ENCODE measurements around the gene CCDC106.
A peak's percentile ranks its signal among the peaks of the same experiment; 100 is the strongest.

Gene CCDC106

DNA sequence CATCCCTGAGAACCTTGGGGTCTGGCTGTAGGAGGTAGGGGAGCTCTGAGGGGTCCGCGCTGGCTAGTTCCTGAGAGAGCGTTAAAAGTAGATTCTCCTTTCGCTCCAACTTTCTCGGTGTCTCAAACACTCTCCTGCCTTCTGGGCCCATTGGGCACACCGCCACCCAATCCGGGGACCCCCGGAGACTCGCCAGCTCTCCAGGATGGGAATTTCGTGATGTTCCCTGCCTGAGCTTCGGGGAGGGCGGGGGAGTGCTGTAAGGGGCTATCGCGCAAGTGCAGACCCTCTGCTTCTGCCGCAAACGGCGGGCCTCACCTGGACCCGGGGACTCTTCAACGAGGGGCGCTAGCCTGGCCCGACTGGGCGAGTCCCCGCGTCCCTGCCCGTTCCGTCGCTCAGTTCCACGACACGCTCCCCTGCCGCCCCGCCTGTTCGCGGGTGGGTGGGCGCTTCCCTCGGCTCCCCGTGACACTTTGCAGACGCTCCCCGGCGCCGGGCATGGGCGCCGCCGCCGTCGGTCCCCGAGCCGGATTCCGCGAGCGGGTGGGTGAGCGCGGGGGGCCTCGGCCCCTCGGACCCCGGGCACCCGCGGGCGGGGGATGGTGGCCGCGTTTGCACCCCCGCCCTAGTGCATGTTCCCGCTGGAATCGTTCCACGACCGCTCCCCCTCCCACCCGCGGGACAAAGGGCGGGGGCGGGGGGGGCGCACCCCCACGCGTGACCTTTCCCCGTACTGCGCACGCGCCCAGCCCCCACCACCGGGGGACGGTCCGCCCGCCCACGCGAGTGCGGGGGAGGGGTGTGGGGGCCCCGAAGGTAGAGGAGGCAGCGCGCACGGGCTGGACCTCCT lies at the start of gene CCDC106:
Gene CCDC106 (plus strand): TSS at position 481 of the 853 bp plus-strand sequence. CDS start 835 bp downstream, outside the sequence.
- DNase-seq (ENCODE audit: low read depth), result no peak

DNA sequence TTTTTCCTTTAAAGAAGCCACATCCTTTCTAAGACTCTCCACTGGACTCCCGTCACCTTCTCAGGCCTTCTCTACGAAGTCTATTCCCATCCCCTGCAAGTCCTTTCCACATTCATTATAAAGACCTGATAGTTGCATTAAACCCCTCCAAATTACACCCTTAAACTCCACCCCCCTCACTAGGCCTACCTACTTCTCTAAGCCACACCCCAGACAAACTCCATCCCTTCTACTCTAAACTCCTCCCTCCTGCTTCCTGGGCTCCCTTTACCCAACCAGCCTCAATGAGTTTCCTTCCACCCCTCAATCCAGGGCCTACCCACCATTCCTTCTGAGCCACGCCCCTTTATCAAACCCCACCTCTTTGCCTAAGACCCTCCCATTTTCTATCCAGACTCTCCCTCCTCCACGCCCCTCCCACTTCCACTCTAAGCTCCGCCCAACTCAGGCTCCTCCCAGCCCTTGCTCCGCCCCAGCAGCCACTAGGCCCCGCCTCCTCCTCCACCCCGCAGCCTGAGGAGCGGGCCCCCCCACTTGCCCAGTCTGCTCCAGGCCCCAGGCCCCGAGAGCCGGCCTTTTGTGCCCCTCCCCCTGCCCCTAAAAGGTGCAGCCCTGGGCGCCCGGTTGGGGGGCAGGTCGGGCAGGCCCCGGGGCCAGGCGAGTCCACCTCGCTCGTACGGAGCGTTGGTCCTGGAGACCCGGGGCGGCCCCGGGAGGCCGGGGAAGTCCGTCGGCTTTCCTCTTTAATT lies 49.1 kb upstream of the CCDC106 start:
- peak; percentile 87 for DNase-seq (ENCODE audit: low read depth)

DNA sequence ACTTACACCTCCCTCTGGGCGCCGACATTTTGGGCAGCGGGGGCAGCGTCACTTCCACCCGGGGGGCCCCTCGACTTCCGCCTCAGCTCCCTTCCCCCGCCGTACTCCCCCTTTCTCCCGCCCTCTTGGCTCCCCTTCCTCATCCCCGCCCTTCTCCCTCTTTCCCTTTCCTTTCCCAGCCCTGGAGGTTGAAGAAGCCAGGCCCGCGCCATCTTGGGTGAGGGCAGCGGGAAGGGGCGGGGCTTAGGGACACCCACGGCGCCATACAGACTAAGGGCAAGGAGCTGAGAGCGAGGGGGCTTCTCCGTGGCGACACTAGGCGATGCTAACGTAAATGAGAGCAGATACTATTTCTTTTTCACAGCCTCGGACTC lies 48.6 kb upstream of the CCDC106 start, which contains the start of gene FIZ1:
Gene FIZ1 (minus strand): TSS at position 50 of the 374 bp plus-strand sequence. CDS start 1,652 bp downstream, outside the sequence.
- peak; percentile 98 for DNase-seq (ENCODE audit: low read depth)

DNA sequence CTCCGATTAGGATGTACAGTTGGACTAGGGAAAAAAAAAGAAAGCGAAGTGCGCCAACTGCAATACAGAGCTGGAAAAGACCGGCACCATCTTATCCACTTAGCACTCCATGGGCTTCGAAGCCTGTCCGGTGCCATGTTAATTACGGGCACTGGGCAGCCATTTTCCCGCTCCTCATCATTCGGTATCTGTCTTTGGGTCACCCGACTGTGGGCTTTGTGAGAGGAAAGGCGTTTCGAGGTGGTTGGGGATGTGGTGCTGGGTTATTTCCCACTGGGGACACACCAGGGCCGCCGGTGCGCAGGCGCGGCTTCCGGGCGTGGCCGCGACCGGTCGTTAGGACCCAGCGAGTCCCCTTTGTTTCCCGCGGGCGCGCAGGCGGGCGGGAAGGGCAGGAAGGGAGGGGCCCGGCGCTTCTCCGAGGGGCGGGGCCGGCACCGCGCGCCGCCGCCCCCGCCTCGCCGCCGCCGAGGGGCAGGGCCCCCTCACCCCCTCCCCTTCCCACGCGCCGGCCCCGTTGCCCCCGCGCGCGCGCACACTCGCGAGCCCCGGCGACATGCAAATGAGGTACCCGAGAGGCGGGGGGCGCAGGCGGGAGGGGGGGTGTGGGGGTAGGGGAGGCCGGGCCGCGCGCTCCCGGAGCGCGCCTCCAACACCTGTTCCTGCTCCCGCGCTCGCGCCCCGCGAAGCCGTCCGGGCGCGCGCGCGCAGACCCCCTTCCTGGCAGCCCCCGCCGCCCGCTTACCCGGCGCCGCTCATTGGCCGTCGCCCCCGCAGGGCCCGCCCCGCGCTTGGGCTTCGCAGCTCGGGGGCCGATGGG lies 48.0 kb upstream of the CCDC106 start, which contains the start of gene ZNF524:
Gene ZNF524 (plus strand): TSS at position 447 of the 820 bp plus-strand sequence. CDS start 1,825 bp downstream, outside the sequence.
- DNase-seq (ENCODE audit: low read depth), result peak; percentile 80

DNA sequence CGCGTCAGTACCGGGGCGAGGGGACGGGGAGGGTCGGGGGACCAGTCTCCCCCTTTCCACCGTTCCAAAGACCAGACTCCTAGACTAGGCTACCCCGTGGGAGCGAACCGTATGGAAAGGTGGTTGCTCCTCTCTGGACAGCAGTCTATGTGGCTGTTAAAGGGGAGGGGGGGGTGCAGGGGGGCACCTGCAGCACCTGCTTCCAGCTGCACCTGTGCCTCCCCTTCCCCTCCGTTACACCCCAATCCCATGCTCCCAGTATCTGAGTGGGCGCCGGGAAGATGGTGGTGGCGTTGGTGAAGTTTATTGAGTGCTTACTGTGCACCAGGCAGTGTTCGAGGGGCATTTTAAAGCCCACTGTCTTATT lies 47.4 kb upstream of the CCDC106 start:
- DNase-seq (ENCODE audit: low read depth), result no peak

DNA sequence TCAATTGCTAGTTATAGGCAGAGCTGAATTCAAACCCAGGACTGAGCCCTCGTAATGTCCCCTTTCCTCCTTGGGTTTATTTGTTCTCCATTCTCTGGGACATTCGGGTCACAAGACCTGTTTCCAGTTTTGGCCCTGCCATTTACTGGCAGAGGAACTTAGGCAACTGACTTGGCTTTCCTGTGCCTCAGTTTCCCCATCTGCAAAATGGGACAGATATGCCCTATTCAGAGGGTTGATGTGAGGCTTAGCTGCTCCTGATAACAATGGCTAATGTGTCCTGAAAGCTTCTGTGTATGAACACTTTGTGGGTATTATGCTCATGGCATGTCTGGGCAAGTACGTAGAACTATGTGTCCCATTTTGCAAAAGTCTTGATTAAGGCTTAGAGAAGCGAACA lies 46.9 kb upstream of the CCDC106 start:
- DNase-seq (ENCODE audit: low read depth), result no peak

DNA sequence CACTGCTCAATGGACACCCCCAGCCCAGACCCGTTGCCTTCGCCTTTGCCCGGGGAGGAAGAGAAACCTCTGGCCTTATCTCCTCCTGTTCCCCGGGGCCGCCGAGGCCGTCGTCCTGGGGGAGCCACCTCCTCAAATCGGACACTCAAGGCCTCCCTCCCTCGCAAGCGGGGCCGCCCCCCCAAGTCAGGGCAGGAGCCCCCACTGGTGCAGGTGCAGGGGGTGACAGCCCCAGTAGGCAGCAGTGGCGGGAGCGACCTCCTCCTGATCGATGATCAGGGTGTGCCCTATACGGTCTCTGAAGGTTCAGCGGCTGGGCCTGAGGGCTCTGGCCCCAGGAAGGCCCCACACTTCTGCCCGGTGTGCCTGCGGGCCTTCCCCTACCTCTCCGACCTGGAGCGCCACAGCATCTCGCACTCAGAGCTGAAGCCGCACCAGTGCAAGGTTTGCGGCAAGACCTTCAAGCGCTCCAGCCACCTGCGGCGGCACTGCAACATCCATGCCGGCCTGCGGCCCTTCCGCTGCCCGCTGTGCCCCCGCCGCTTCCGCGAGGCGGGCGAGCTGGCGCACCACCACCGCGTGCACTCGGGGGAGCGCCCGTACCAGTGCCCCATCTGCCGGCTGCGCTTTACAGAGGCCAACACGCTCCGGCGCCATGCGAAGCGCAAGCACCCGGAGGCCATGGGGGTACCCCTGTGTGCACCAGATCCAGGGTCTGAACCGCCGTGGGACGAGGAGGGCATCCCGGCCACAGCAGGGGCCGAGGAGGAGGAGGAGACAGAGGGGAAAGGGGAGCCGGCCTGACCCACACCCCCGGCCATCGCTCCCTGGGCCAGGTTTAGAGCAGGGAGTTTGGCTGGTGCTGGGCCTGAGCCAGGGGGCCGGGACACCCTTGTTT lies 45.7 kb upstream of the CCDC106 start:
- no peak for DNase-seq (ENCODE audit: low read depth)

DNA sequence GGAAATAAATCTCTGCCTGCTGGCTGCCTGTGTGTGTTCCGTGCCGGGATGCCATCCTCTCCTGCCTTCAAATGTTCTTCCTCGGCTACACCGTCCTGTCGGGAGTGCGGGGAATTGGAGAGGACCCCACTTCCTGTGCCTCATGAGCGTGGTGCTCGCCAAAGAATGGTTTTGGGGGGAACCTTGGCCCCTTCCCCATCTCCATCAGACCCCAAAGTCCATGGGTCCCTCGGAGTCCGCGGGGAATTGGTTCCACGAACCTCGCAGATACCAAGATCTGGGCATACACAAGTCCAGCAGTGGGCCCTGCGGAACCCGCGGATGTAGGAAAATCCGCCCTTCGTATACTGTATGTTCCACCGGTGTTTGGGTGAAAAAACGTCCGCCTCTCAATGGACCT lies 44.9 kb upstream of the CCDC106 start:
- DNase-seq (ENCODE audit: low read depth), result no peak

DNA sequence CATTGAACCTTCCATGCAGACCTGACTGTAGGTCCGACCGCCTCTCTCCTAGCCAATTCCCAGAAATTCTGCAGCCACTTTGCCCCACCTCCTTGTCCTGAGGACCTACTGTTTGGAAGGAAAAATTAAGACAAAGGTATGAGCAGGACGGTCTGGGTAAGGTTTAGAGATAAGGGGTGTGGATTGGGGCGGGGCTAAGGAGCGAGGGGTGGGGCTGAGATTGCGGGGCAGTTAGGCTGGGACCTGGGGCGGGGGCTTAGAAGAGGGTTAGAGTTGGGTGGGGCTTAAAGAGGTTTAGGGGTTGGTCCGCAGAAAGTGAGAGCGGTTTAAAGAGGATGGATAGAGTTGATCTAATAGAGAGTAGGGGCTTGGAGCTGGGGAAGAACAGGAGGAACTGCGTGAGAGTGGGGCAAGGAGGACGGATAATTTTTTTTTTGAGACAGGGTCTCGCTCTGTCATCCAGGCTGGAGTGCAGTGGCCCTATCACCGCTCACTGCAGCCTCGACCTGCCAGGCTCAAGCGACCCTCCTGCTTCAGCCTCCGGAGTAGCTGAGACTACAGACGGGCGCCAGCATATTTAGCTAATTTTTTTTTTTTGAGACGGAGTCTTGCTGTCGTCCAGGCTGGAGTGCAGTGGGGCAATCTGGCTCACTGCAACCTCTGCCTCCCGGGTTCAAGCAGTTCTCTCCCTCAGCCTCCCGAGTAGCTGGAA lies 44.3 kb upstream of the CCDC106 start:
- DNase-seq (ENCODE audit: low read depth), result no peak

DNA sequence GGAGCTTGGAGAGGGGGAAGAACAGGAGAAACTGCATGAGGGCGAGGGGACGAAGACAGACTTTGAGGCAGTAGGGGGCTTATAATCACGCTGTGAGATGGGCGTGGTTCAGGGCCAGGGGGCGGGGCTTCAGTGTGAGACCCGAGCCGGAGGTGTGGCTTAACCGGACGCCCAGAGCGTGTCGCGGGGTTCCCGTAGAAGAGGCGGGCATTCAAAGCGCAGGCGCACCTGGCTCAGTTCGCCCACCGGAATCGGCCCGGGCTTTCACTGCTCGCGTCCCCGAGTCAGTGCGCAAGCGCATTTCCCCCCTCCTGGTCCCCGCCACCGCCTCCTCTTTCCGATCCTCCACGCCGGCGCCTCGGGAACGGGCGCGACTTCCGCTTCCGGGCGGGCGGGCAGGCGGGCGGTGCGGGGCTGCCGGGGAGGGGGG lies 42.8 kb upstream of the CCDC106 start:
- DNase-seq (ENCODE audit: low read depth), result peak; percentile 93

DNA sequence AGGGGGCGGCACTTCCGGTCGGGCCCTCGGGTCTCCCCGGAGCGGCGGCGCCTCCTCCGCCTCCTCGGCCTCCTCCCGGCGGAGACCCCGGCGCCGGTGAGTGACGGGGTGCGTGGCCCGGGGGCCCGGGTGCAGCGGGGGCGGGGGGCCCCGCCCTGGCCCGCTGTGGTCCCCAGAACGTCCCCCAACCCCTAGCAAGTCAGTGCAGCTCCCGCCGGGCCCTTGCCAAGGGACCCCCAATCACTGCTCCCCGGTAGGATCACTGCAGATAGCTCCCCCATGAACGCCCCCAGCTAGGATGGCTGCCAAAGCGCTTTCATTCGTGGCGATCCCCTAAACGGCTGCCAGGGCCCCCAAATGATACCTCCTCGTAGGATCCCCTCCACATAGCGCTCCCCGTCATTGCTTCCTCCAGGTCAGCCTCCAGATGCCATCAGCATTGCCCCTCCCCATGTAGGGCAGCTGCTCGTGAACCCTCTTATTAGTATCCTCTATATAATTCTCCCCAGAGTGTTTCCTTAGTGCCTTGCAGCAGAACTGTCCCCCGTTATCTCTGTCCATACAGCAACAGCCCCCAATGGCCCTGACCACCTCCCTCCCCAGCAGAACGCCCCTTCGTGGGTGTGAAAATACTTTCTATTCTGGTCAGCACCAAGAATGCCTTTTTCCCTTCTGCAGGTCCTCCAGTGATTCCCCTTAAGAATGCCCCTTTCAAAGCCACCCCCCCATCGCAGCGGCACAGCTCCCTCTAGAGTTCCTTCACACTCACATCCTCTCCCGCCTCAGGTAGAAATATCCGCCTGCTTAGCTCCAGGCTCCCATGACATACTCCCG lies 42.2 kb upstream of the CCDC106 start, which contains the start of gene ZNF865:
Gene ZNF865 (plus strand): TSS at position 11 of the 834 bp plus-strand sequence. CDS start 7,972 bp downstream, outside the sequence.
- peak; percentile 75 for DNase-seq (ENCODE audit: low read depth)

DNA sequence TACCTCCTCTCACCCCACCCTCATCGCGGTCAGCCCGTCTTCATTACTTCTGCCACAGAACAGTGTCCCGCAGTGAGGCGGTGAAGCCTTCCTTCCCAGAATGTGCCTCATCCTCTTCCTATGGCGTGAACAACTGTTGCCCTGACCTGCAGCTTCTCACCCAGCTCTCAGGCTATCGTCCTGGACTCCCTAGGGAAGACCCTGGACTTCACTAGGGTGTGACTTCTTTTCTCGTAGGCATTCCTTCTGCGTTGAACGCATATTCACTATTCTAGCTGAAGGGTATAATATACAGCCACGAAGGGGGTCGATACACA lies 41.6 kb upstream of the CCDC106 start:
- no peak for DNase-seq (ENCODE audit: low read depth)

DNA sequence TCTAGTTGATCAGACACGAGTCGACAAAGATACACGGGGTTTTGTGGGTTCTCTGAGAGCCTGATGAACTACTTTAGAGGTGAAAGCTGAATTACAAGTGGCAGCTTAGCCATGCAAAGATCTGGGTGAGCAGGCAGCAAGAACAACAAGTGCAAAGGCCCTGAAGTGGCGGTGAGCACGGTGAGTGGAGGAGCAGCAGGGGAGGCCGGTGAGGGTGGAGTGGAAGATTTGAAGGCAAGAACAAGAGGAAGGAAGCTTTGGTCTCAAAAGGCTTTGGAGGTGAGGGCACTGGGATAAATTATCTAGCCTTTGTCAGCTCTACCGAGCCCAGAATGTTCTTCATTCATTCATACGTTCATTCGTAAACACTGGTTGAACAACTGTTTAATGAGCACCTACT lies 41.2 kb upstream of the CCDC106 start:
- no peak for DNase-seq (ENCODE audit: low read depth)

DNA sequence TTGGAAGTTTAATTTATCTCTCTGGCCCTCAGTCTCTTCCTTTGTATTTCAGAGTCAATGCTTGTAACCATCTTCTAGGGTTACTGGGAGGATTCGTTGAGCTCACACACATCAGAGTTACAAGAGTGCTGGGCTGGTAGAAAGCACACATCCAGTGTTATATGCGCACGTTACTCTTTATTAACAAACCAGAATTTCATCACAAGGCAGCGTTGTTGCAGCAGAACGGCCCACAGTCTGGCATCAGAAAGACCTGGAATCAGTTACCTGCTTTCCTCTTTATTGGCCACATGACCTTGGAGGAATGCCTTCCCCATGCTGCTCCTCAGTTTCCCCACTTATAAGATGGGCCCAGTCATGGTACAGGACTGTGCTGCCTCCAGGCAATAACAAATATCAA lies 38.7 kb upstream of the CCDC106 start:
- no peak for DNase-seq (ENCODE audit: low read depth)

DNA sequence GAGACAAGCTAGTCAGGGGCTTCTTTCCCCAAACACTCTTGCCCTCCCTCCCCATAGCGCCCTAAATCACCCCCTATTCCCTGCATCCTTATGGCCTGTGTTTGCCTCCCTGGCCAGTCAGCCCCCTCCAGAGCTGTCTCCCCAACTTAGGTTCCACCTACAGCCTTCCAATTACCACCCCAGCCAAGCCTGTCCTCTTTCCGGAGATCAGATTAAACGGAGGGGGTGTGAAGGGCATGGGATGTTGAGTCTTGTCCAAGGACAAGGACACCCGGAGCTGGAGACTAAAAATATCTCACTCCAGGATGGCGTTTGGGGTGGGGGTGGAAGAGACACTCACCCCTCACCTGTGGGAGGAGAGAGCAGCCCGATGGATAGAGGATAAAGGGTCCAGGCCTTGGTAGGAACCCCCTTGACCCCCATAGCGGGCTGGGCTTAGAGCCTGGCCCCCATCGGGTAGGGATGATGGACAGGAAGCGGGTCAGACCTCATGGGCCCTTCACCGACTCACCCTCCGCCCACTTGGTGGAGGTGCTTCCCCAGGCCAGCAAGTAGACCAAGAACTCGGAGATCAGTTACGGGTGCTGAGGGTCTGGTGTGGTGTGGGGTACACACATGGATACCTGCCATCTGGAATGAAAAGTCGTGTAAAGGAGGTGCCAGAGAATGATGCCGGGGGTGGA lies 36.6 kb upstream of the CCDC106 start:
- DNase-seq (ENCODE audit: low read depth), result no peak

DNA sequence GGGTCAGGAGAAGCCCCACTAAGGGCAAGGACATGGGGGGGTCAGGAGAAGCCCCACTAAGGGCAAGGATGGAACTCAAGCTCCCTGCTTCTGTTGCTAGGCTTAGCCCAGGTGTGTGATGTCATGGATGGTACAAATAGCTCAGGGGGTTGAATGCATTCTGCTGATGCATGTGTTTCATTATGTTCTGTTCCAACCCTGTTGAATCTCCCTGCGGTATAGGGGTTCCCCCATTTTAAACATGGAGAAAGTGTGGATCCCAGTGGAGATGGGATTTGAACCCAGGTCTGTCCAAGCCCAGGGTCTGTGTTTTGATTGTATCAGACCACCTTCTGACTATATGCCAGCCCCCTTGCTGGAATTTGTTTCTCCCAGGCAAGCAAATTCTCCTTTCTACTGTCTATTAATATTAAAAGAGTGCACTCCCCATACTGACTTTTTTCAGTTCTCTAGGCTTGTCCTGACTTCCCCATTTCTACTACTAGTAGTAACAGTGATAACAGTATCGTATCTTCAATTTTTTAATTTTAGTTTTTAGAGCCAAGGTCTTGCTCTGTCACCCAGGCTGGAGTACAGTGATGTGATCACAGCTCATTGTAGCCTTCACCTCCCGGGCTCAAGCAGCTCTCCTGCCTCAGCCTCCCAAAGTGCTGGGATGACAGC lies 35.9 kb upstream of the CCDC106 start:
- DNase-seq (ENCODE audit: low read depth), result no peak

DNA sequence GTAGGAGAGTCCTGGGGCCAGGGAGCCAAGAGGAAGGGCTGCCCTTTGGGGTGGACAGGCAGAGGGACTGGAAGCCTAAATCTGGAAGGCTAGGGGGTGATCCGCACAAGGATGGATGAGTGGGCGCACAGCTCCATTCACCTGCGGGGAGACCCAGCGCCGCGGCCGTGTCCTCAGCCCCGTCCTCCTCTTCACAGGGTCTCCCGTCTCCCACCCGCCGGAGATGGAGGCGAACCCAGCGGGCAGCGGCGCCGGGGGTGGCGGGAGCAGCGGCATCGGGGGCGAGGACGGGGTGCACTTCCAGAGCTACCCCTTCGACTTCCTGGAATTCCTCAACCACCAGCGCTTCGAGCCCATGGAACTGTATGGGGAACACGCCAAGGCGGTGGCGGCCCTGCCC lies 34.6 kb upstream of the CCDC106 start:
- DNase-seq (ENCODE audit: low read depth), result no peak

DNA sequence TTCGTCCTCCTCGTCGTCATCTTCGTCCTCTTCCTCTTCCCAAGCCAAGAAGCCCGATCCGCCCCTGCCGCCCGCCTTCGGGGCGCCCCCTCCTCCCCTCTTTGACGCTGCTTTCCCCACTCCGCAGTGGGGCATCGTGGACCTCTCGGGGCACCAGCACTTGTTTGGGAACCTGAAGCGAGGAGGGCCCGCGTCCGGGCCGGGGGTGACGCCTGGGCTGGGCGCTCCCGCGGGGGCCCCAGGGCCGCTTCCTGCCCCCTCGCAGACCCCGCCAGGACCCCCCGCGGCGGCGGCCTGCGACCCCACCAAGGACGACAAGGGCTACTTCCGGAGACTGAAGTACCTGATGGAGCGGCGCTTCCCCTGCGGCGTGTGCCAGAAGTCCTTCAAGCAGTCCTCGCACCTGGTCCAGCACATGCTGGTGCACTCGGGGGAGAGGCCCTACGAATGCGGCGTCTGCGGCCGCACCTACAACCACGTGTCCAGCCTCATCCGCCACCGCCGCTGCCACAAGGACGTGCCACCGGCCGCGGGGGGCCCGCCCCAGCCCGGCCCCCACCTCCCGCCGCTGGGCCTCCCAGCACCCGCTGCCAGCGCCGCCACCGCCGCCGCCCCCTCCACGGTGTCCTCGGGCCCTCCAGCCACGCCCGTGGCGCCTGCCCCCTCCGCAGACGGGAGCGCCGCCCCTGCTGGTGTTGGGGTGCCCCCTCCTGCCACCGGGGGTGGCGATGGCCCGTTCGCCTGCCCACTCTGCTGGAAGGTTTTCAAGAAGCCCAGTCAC lies 33.9 kb upstream of the CCDC106 start:
- DNase-seq (ENCODE audit: low read depth), result no peak
